Activated CD8-positive, alpha-beta T cell treated with anti-CD3 and anti-CD28 coated beads for 36 hours (primary cell): Measurements from ENCODE around the gene PXYLP1. TPM values are rescaled to one million over a fixed set of nuclear protein-coding genes. Genes with fewer than 3 reads are reported as not detected.

ENCODE experiments used
- ATAC-seq: fragments of 200-7000 bp; cut with Tn5 transposase; one replicate; pipeline ENCODE4 v1.10.0; 2021; ENCODE audit warnings: mild to moderate bottlenecking, moderate library complexity
- CTCF ChIA-PET: fragments of 350-600 bp; sonication (Branson Sonifier 250); formaldehyde crosslinking; loops from one replicate; lab custom pipeline; 2021; ENCODE audit warnings: antibody characterized with exemption; lab: Charles Lee
- POLR2A ChIA-PET: fragments of 350-600 bp; sonication (Branson Sonifier 250); formaldehyde crosslinking; loops from one replicate; lab custom pipeline; 2021; ENCODE audit warnings: antibody characterized with exemption; lab: Charles Lee
- DNase-seq: peaks from one replicate; pipeline ENCODE4 v3.0.0-alpha.2; 2020
- H3K27ac Mint-ChIP-seq: one replicate; pipeline ENCODE4 v1.8.0; 2021; ENCODE audit warnings: mild to moderate bottlenecking, mixed read lengths
- H3K27me3 Mint-ChIP-seq: one replicate; pipeline ENCODE4 v1.8.0; 2021; ENCODE audit warnings: mixed read lengths
- H3K36me3 Mint-ChIP-seq: one replicate; pipeline ENCODE4 v1.8.0; 2021; ENCODE audit warnings: low read depth, mixed read lengths
- H3K4me1 Mint-ChIP-seq: one replicate; pipeline ENCODE4 v1.8.0; 2021; ENCODE audit warnings: low read depth, mixed read lengths
- H3K4me3 Mint-ChIP-seq: one replicate; pipeline ENCODE4 v1.8.0; 2021; ENCODE audit warnings: mild to moderate bottlenecking, moderate library complexity, mixed read lengths
- H3K9me3 Mint-ChIP-seq: one replicate; pipeline ENCODE4 v1.8.0; 2021; ENCODE audit warnings: mixed read lengths
- intact Hi-C: fragments of 100-400 bp; cut with micrococcal nuclease; formaldehyde crosslinking; loops from one replicate; pipeline ENCODE4 v1.10.0; 2022
- total RNA-seq, 2 experiments: library from RNA; stranded (reverse); gene quantifications; one replicate each; pipeline ENCODE4 v1.2.3, GENCODE V29; 2021
- TF ChIP-seq, protein P1 (sequence below): fragments of 200-600 bp; IDR thresholded peaks from one replicate; pipeline ENCODE4 v1.8.0; 2022; ENCODE audit warnings: antibody characterized with exemption, mild to moderate bottlenecking

The PXYLP1 gene
- total RNA-seq, 2 experiments from 2014 or later, result 14.9 to 17.2 TPM

DNA sequence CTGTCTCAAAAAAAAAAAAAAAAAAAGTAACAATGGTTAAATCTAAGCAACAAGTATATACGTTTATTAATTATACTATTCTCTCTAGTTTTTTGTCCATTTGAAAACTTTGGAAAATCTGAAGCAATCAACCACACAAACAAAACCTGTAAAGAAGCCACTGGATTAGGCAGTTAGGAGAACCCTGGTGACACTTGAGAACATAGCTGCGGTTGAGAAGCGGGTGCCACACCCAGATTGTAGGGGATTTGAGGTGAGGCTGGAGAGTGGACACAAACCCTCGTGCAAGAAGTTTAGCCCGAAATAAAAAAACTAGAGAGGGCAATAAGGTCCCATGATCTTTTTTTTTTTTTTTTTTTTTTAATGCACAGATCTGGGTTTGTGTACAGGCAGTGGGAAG, 110.8 kb downstream of the PXYLP1 start:
- POLR2A ChIA-PET, result no interaction called here
- Mint-ChIP-seq H3K4me1 (no peaks in the 10 kb centered on the region), H3K36me3 (no peaks in the 10 kb centered on the region), H3K9me3 (no peaks in the 10 kb centered on the region), H3K4me3 (no peak overlapping the region), H3K27ac (no peak overlapping the region), H3K27me3 (no peaks in the 10 kb centered on the region)
- CTCF ChIA-PET, result interaction anchor here (1.1 to 1.4 kb wide), 2 partner anchors 18 to 22 kb away, joined by 3 to 5 read pairs; no protein-coding TSS in a partner anchor
- ATAC-seq (no peak), DNase-seq (no peak)
- intact Hi-C loops, result no loop called here
- TF ChIP-seq, protein P1, sequence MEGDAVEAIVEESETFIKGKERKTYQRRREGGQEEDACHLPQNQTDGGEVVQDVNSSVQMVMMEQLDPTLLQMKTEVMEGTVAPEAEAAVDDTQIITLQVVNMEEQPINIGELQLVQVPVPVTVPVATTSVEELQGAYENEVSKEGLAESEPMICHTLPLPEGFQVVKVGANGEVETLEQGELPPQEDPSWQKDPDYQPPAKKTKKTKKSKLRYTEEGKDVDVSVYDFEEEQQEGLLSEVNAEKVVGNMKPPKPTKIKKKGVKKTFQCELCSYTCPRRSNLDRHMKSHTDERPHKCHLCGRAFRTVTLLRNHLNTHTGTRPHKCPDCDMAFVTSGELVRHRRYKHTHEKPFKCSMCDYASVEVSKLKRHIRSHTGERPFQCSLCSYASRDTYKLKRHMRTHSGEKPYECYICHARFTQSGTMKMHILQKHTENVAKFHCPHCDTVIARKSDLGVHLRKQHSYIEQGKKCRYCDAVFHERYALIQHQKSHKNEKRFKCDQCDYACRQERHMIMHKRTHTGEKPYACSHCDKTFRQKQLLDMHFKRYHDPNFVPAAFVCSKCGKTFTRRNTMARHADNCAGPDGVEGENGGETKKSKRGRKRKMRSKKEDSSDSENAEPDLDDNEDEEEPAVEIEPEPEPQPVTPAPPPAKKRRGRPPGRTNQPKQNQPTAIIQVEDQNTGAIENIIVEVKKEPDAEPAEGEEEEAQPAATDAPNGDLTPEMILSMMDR, result no peak

DNA sequence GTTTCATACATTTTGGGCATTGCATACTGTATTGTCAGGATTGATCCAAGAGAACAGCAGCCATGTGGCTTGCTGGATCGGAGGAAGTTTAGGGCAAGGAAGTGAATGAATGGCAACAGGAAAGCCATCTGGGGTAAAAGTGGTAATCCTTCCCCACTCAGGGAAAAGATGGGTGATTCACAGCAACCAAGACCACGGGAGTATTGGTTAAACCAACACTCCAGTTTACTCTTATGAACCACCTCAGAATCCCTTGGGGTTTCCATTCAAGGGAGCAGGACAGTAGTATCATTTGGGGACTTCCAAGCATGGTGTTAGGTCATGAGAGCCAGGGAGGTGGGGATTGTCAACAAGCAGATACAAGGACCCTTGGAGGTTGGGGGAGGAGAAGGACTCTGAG, 111.5 kb downstream of the PXYLP1 start:
- Mint-ChIP-seq H3K4me3 (no peak overlapping the region), H3K9me3 (no peaks in the 10 kb centered on the region), H3K27me3 (no peaks in the 10 kb centered on the region), H3K36me3 (no peaks in the 10 kb centered on the region), H3K27ac (no peak overlapping the region), H3K4me1 (no peaks in the 10 kb centered on the region)
- DNase-seq (no peak), ATAC-seq (no peak)
- TF ChIP-seq, protein P1, result no peak
- ChIA-PET CTCF (interaction anchor here (1.1 to 1.4 kb wide), 2 partner anchors 18 to 22 kb away, joined by 3 to 5 read pairs; no protein-coding TSS in a partner anchor), POLR2A (no interaction called here)
- intact Hi-C loops, result no loop called here

DNA sequence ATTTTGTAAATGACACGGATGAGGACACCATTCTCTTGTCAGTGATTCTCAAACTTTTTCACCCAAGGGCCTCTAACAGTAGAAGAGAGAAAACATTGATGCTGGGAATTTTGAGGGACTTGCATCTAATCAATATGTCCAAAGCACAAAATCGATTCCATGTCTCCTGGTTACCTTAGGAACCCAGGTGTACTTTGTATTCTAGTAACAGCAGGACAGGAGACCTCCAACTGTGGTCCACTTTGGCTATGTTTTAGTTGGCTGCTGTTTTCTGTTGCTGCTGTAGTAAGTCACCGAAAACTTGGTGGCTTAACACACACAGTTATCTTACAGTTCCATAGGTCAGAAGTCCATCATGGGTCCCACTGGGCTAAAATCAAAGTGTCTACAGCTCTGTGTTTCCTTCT, 112.2 kb downstream of the PXYLP1 start:
- ATAC-seq, result no peak
- H3K9me3 Mint-ChIP-seq, result no peaks in the 10 kb centered on the region
- H3K36me3 Mint-ChIP-seq, result no peaks in the 10 kb centered on the region
- no peak for DNase-seq
- H3K4me1 Mint-ChIP-seq, result no peaks in the 10 kb centered on the region
- ChIA-PET POLR2A (interaction anchor here (0.9 kb wide), 1 partner anchor 13 kb away, joined by 3 read pairs; no protein-coding TSS in a partner anchor), CTCF (no interaction called here)
- TF ChIP-seq, protein P1, result no peak
- no peak overlapping the region for H3K27ac Mint-ChIP-seq
- H3K4me3 Mint-ChIP-seq, result no peak overlapping the region
- intact Hi-C loops, result no loop called here
- no peaks in the 10 kb centered on the region for H3K27me3 Mint-ChIP-seq

Other genes with a start within 250 kb of the PXYLP1 start
- gene SPSB4, start 180.5 kb upstream of the PXYLP1 start, total RNA-seq, result not detected
- 10 to 100 TPM; 20.4 to 21.2 TPM for gene ZBTB38, start 136.7 kb downstream of the PXYLP1 start, total RNA-seq